NCI-H1105 treated with DMSO at 0.1 percent for 48 hours (cell line): ENCODE data around the gene CALCOCO1.
A peak's percentile ranks its signal among the peaks of the same experiment; 100 is the strongest.
"Not testable (repeated sequence)": the region's sequence is repeated elsewhere in the genome, so short reads cannot be mapped to it uniquely, and the experiment has no call there.

Experiments
- DNase-seq: peaks from one replicate; lab custom pipeline; 2025; lab: John Stamatoyannopoulos, UW

Gene CALCOCO1

DNA sequence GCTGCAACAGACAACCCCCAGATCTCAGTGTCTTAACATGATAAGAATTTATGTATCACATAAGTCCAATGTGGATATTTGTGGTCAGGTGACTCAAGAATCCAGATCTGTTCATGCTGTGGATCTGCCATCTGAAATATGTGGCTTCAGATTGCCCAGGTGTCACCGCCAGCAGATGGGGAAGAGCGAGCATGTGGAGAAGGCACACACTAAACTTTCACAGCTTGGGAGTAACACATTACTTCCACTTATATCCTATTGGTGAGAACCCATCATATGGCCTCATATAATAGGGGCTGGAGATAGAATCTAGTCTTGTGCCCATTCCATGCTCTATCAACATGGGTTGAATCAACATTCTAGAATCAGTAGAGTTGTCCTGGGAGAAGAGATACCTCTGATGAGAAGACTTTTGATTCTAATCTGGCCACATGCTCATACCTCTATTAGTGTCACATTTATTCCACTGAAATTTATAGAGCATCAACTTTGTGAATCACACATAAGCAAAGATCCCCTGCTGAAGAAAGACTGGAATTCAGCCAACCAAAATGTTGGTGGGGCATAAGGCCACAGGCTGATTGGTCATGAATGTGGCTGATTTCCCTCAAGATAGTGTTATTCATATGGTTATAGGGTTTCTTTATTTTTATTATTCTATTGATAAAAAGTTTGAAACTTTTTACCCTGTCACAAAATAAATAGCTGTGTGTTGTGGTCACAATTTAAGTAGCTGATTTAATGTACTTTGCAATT is 6.0 kb upstream of the CALCOCO1 start:
- DNase-seq: no peak

DNA sequence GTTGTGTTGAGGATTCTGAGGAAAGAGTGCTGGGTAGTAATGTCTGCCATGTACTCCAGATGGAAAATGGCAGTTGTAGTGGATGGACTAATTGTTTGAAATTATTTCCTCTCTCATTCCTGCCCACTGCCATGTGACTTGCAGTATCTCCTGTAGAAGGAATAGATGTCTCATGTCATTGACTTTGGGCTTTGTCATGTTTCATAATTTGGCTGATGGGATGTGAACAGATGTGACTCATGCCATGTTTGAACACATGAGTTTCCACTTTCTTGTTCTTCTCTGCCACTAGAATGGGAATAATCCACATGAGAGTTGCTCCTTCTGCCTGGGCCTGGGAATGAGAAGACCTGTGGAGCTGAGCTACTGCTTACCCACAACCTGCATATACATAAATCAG is 2.4 kb upstream of the CALCOCO1 start:
- DNase-seq: no peak

DNA sequence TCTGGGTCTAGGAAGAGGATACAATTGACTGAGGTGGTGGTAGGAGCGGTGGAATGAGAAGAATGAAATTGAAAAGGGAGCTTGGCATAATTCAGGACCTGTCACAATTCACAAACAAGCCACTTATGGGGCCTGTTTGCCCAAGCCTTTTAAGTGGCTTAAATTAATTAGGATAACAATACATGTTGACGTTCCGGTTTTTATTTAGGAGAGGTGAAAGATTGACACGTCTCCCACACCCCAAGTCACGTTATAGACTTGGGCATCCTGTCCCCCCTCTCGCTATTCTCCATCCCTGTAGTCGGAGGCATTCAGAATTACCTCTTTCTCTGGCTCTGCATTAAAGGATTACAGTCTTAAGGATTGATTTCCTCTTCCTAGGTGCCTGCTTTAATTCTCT is 954 bp upstream of the CALCOCO1 start:
- DNase-seq: no peak

DNA sequence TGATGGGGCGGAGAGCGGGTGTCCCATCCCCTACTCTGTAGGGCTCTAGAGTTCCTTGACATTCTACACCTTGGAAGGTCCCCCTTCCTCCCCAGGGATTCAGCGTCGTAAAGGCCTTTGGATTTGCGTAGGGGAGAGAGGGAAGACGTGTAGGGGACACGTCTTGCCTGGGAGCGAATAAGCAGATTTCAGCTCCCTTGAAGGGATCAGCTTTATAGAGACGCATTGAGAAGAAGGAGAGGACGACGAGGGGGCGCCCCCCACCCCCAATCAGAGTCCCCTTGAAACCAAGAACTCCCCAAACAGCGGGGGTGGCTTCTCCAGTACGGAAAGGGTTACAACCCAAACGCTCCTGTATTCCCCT is 324 bp downstream of the CALCOCO1 start:
- DNase-seq: no peak

DNA sequence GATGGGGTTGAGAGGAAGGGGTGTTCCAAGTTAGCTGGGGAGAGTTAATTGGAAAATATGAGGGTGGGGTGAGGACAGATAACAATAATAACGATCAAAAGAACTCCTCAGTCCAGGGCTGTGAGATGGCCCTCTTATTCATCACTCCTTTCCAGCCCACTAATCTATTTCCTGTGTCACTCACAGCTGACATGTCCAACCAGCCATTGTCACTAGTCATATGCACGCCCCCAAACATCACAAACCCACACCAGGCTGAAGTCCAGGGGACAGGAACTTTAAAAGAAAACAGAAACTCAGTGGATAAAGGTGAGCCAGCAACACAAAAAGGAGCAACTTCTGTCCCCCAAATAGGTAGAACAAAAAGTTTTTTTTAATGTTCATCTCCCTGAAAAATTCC is 911 bp downstream of the CALCOCO1 start:
- DNase-seq: no peak

DNA sequence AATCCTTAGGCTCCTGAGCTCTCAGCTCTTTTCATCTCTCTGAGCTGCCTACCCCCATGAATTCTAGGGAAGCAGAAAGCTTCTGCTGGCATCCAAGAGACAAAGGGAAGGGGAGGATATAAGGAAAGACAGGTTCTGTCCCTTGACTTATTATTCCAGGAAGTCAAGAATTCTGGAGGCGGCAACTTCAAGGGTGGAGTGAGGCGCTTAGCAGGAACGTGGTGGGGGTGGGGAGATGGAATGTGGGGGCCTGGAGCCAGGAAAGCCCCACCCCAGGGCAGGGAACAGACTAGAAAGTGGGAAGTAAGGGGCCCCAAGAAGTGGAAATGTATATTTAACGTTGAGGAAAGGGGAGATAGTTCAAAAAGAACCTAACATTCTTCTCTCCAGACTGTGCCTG is 1.4 kb downstream of the CALCOCO1 start:
- no peak for DNase-seq

DNA sequence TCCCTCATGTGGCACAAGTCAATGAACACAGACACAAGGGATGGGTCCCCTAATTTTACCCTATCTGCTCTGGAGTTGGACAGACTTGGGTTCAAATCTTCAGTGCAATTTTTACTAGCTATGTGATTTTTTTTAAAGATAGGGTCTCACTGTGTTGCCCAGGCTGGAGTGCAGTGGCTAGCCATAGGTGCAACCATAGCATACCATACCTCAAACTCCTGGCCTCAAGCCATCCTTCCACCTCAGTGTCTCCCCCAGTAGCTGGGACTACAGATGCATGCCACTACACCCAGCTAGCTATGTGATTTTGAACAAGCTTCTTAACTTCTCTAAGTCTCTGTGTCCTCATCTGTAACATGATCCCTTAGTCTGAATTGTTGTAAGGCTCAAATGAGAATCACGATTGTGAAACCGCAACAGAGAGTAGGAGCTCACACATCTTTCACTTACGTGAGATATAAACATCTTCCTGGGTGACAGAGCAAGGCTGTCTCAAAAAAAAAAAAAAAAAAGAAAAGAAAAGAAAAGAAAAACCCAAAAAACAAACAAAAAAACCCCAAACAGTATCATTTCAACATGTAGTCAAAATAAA is 4.7 kb downstream of the CALCOCO1 start:
- DNase-seq: no peak

DNA sequence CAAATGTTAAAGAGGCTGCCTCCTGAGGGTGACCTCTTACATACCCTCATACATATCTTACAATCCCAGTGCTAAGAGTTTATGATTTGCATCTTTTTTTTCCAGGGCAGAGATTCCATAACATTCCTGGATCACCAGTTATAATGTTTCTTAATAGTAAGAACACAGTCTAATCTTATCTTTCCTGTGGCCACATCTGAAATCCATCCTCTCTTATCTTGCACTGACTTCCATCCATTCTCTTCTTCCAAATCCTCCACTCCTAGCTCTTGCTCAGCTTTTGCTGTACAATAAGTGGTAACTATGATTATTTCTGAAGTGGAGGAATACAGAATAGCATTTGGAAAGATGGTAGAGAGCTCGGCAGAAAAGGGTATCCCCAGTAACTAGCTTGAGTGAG is 6.3 kb downstream of the CALCOCO1 start:
- no peak for DNase-seq

DNA sequence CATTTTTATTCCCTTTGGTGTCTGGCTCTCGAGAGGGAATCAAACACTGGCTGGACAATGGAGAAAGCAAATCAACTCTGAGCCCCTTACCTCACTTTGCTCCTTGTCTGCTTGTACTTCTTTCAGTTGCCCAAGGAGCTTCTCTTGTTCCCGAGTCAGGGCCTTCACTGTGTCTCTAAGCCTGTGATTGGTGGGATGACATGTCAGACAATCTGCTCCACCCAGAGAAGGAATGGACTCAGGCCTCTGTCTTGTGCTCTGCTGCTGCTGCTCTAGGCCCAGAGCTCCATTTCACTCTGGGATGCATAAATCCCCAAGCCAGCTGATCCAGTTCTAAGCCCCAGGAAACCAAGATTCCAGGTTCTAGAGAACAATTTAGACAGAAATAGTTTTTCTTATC is 7.6 kb downstream of the CALCOCO1 start:
- DNase-seq: no peak

DNA sequence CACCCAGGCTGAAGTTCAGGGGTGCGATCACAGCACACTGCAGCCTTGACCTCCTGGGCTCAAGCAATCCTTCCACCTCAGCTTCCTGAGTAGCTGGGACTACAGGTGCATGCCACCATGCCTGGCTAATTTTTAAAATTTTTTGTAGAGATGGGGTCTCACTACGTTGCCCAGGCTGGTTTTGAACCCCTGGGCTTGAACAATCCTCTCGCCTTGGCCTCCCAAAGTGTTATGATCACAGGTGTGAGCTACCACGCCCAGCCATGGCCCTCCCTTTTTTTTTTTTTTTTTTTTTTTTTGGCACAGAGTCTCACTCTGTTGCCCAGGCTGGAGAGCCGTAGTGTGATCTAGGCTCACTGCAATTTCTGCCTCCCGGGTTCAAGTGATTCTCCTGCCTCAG is 8.7 kb downstream of the CALCOCO1 start:
- not testable (repeated sequence) for DNase-seq

DNA sequence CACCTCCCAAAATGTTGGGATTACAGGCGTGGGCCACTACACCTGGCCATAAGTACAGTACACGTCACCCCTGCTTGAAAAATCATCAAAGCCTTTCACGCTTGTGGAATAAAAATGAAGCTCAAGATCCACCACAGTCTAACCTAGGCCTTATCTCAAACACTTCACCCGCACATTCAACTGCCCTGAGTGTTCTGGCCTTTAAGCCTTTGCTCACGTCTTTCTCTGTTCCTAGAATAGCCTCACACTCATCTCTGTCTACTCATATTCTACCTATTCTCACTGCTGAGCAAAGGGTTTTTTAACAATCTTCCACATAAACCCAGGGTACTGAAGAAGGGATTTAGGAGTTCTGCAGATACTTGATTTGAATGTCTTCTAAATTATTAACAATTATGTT is 9.9 kb downstream of the CALCOCO1 start:
- DNase-seq: no peak

DNA sequence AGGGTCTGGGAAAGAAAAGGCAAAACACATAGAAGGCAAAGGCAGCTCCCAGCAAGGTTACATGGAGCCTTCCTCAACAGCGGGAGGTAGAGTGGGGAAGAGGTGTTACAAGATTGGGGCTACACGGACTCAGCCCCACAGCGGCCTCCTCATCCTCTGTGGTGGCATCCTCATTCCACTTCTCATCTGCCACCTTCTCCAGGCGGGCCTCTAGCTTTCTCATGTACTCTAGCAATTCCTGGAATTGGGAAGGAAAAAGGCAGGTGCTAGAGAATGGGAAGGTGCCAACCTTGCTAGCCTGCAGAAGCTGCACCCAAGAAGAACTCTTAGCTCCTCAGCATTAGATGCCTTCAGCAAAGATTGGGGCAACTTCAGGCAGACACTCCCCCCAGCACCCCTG is 13.2 kb downstream of the CALCOCO1 start:
- no peak for DNase-seq

DNA sequence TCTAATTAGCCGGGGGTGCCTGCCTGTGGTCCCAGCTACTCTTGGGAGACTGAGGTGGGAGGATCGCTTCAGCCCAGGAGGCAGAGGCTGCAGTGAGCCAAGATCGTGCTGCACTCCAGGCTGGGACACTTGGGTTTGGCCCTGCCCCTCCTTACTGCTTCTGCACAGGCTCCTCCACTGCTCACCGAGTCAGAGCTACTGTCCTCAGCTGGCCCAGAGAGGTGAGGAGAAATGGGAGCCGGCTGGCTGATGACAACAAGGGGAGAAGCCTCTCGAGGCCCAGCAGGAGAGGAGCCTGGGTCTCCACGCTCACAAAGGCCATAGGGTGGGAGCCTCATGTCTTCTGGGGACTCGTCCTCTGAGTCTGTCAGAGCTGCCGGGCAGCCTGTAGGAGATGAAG is 13.7 kb downstream of the CALCOCO1 start:
- DNase-seq: no peak

DNA sequence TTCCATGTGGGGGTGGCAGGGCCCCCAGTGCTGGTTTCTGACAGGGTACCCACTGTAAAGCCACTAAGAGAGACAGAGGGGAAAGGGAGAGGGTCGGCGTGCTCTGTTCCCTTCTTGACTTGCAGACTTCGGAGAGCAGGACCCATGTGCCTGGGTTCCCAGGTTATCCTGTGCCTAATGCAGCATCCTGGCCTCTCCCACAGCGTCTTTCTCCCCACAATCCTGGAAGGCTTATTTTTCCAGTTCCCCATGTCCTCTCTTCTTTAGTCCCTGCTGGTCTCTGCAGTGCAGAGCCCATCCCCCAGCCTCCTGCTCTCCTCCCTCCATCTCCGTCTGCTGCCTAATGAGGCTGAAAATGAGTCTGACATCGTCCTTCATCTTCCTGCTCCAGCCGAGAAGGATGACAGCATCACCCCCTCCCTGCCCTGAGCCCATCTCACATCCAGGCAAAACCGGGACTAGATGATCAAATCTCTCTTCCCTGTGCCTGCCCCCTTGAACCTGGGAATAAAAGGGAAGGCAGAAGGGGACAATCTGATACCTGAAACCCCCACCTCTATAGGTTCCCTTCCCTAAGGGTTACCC is 15.1 kb downstream of the CALCOCO1 start:
- no peak for DNase-seq

DNA sequence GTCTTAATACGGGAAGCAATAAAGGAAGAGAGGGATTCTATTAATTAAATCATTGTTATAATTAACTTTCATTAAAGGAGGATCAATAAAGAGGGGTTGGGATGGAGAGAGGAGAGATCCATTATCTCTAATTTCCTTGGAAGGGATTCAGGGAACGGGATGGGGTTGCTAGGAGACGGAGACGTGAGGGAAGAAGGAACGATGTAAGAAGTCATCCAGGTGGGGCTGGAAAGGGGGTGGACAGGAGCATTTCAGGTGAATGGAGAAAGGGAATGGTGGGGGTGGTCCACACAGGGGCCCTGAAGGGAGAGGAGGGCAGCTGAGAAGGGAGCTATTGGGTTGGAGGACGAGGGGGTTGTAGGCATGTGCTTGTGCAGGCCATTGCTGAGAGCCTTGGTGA is 17.2 kb downstream of the CALCOCO1 start:
- DNase-seq: no peak

DNA sequence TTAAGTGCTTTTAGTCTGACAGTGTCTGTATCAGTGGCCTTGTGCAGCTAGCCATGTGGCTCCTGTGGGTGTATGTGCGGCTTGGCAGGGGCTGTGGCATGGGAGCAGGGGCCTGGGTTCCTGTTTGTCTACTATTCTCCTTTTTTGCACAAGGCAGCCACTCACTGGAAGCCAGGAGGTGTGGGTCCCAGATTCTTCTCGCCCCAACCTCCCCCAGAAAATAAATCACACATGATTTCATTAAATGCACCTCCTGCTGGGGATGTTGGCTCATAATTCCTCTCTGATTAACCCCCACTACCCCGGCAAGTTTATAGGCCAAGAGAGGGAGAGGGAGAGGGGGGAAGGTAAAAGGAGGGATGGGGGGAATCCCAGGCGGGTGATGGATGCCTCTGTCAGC is 17.6 kb downstream of the CALCOCO1 start:
- no peak for DNase-seq

DNA sequence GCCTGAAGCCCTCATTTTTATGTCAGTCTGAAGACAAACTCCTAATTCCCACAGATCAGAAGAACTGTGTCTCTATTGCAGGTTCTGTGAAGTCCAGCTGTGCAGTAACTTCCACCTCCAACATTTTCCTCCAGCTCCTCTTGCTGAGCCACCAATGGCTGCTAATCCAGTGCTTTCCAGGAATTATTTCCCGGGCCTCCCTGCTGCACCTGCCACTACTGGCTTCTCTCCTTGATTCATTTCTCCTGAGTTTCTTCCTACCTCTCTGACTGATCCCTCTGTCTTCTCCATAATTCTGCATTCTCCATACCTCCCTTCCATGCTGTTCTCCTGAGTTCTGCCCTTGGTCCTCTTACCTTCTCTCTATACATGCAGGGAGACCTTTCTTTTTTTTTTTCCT is 21.2 kb downstream of the CALCOCO1 start:
- DNase-seq: no peak

DNA sequence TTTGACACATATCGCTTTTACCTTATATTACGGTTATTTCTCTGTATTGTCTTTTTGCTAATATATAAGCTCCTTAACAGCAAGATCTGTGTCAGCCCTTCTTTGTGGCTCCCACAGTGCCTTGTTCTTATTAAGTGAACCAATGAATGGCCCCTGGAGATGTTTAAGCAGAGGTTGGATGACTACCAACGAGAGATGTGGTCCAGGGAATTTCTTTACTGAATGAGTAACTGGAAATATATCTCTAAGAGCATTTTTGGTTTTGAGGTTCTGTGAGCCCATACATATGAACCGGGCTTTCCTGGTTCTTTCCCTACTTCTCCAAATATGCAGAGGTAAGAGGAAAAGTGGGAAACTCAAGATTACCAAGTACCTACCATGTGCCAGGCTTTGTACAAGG is 23.5 kb downstream of the CALCOCO1 start:
- no peak for DNase-seq

DNA sequence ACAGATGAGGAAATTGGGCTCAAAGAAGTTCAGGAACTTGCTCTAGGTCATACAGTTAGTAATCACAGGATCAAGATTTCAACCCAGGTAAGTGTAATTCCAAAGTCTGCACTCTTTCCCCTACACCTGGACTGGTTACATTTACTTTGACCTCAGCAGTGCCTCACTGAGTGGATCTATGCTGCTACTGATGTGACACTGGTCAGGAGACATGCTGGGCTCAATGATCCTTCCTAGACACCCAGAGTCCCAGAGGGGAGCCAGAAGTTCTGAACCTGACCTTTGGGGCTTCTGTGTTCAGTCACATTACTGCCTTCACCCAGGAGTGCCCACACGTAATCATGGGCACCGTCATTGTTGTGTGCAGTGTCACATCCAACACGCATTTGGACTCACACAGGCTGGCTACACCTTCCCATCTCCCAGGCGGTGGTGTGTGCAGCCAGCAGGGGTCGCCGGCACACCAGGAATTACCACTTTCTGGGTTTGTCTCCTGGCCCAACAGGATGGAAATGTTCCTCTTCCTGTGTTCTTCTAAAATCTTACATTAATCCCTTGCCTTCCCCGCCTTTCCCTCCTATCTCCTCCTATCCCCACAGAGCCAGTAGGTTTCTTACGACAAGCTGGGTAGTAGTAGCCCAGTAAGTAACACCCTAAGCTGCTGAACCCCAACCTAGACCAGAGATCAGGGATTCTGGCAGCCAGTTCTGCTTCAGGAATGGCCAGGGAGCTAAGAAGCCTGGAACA is 25.6 kb downstream of the CALCOCO1 start:
- peak; percentile 48 for DNase-seq

DNA sequence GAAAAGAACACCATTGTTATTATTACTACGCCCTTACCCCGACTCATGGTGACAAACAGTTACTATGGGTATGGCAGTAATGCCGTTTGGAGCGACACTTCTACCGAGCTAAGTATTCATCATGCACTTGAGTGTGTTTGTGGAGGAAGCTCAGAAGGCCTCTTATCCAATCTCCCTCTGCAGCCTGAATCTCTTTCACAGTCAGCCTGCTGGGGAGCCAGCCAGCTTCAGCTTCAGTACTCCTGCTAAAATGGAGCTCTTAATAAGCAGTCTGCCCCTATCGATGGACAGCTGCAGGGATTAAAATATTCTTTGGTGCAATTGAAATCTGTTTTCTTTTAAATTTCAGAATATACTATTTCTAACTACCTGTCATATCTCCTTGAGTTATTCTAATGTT is 26.7 kb downstream of the CALCOCO1 start:
- no peak for DNase-seq

DNA sequence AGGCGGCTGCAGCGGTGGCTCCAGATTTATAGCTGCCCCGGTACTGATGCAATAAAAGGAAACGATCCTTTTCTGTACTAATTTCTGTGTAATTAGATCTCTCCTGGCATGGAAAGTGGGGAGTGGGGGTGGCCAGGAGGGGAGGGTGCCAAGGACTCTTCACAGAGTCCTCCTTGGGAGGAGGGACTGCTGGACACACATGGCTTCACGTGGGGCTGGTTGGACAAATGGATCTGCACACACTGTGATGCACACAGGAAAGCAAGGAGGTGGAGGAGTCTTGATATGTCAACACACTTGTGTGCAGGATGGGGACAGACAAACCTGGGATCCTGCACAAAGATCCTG is 27.6 kb downstream of the CALCOCO1 start:
- no peak for DNase-seq

DNA sequence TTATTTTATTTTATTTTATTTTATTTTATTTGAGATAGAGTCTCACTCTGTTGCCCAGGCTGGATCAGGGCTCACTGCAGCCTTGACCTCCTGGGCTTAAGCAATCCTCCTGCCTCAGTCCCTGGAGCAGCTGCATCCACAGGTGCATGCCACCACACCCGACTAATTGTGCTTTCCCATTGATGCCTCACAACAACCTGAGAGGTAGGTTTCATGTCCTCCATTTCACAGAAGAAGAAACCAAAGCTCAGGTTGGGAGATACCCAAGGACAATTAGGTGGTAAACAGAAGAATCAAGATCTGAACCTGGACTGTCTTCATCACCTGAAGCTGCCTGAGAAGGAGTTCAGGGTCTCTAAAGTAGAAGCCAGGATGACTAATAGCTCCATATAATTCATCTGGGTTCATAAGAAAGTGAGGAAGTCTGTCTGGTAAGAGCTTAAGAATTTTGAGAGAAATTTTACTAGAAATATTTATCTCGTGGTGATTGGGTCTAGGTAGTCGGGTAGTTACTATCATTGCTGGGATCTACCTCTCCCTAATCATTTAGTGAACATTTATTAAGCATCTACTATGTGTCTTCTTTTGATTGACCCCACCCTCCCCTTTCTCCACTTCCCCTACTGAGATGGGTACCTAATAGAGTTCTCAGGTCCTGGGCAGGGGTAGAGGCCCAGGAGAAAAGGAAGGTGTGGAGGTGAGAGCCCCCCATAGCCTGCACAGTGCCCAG is 28.1 kb downstream of the CALCOCO1 start:
- no peak for DNase-seq
